Epithelial cell of prostate (primary cell): Measurements from ENCODE around the gene ITSN1.
A peak's percentile ranks its signal among the peaks of the same experiment; 100 is the strongest.

Source experiments
- DNase-seq: peaks from one replicate; pipeline ENCODE4 v3.0.0-alpha.2; 2011; ENCODE audit warnings: low read depth, low spot score
- H3K27ac ChIP-seq: fragments of 450-650 bp; 2 replicates; pipeline ENCODE4 v1.5.1; 2017; ENCODE audit warnings: mild to moderate bottlenecking

Gene ITSN1

DNA sequence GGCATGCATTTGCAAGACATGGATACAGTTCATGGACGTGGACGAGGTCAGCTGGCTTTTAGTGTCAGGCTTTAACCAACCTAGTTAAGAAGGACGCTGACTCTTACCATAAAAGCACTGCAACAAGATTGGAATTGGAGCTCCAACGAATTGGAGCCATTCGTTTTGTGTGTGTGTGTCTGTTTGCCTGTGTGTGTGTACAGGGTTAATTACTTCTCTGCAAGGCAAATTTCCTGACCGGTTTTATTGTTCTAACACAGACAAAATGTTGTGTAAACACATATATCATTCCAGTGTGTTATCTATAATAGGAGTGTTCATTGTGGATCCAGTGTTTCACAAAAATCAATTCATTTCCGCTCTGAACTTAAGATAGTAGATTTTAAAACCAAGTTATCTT, 7.9 kb downstream of the ITSN1 start:
- DNase-seq, result no peak
- no peak overlapping the region for H3K27ac ChIP-seq

- H3K27ac ChIP-seq, result no peak overlapping the region
- DNase-seq, result no peak
Measured at GRCh38 chr21:33650929-33651509, 8.7 kb downstream of the ITSN1 start.

DNA sequence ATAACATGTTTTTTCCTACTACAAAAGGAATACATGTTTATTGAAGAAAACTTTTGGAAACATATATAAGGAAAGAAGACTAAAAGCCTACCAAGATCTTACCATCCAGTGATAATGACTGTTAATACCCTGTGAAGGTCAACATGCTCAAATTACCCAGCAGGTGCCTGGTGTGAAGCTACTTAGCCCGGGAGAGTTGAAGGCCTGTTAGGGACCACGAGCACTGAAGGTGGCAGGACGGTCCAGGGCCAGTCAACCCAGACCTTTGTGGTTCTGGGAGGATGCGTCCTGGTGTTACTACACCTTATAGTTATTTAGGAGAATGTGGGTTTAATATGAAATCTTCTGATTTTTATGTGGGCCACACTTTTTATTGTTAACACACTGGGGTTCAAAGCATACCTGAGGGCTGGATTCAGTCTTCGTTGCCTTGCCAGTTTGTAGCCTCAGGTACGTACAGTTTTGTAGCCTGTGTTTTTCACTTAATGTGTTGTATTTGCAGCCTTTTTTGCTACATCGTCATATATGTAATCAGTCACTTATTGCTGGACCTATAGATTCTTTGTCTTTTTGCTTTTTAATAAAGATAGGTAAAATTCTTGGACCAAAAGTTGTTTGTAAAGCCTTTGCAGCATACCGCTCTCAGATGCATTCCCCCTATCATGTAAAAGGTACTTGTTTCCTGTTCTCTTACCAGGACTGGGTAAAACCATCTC, 9.8 kb downstream of the ITSN1 start:
- DNase-seq, result no peak
- H3K27ac ChIP-seq, result no peak overlapping the region

GRCh38 chr21:33654412-33654811, 12.1 kb downstream of the ITSN1 start:
- DNase-seq, result no peak
- peak overlapping the region; percentile 89 for H3K27ac ChIP-seq

DNA sequence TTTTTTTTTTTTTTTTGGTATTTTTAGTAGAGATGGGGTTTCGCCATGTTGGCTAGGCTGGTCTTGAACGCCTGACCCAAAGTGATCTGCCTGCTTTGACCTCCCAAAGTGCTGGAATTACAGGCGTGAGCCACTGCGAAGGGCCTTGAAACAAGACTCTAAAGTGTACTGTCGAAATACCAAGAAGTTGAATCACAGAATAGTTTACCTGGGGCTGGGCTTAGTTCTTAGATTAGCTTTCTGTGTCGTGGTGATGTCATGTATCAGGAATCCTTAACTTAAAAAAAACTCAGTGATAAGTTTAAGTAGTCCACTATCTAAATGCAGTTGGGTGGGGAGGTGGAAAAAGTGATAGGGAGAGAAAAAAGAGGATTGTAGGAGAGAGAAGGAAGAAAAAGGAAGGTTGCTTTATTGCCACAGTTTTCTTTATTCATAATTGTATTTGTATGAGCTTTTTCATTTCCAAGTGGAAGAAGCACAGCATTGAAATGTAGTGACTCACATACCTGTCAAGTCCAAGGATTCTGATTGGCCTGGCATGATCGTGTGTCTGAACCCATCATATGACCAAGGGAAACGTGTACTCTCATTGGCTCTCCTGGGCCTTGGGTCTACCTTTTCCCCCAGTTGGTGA, 13.4 kb downstream of the ITSN1 start:
- peak; percentile 79 for DNase-seq
- peak overlapping the region; percentile 89 for H3K27ac ChIP-seq

- DNase-seq, result no peak
- peak overlapping the region; percentile 89 for H3K27ac ChIP-seq
Measured at GRCh38 chr21:33657124-33657820, 15.0 kb downstream of the ITSN1 start.

- no peak for DNase-seq
- H3K27ac ChIP-seq, result no peak overlapping the region
Measured at GRCh38 chr21:33658919-33659567, 16.7 kb downstream of the ITSN1 start.

DNA sequence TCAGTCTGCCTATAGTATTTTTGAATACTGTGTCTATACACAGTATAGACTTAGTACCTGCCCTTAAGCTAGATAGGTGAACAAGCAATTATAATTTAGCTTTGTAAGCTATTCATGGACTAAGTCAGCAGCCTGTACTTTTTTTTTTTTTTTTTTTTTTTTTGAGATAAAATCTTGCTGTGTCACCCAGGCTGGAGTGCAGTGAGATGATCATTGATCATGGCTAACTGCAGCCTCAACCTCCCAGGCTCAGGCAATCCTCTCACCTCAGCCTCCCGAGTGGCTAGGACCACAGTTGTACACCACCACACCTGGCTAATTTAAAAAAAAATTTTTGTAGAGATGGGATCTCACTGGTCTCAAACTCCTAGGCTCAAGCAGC, 17.3 kb downstream of the ITSN1 start:
- no peak for DNase-seq
- H3K27ac ChIP-seq, result no peak overlapping the region

- H3K27ac ChIP-seq, result peak overlapping the region; percentile 36
- DNase-seq, result no peak
Measured at GRCh38 chr21:33660406-33660805, 18.1 kb downstream of the ITSN1 start.

DNA sequence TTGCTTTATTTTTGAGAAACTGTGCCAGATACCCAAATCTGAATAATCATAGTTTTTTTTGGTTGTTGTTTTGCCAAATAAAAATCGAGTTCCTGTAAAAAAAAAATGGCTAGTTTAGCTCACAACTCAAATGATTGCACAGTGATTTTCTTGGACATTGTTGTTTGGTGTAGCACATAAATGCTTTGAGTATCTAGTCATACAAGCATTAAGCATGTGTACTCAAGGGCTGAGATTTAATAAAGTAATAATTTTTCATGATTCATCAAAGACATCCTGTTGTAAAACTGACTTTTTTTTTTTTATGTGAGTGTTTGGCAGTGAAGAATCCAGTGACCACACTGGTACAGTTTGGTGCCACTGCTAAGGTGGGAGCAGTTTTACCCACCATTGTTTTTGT, 18.8 kb downstream of the ITSN1 start:
- DNase-seq, result peak; percentile 43
- H3K27ac ChIP-seq, result peak overlapping the region; percentile 36

DNA sequence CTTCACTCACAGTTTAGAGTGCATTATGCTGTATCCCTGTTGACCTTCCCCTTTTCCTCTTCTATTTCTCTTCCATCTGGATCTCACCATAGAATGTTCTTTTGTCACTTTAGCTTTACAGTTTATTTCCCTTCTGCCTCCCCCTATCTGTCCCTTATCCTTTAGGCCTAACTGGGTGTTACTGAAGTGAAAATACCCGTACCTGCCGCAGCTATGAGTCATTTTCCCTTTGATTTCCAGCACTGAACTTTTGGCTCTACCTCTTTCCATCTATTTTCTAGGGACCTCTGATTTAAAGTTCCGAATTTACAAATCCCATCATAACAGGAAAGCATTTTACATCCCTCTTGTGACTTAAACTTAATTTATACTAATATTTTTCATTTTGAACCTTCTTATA, 19.7 kb downstream of the ITSN1 start:
- DNase-seq, result no peak
- H3K27ac ChIP-seq, result peak overlapping the region; percentile 36

GRCh38 chr21:33663241-33663640, 20.9 kb downstream of the ITSN1 start:
- DNase-seq, result no peak
- no peak overlapping the region for H3K27ac ChIP-seq

DNA sequence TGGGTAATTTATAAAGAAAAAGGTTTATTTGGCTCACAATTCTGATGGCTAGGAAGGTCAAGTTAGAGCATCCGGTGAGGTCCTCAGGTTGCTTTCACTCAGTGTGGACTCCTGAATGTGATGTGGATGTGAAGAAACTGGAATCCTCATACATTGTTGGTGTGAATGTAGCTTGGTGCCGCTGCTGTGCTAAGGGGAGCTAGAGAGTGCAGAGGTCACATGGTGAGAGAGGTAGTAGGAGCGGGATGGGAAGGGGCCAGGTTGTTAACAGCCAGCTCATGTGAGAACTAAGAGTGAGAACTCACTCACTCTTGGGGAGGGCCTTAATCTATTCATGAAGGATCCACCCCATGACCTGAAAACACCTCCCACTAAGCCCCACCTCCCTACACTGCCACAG, 21.8 kb downstream of the ITSN1 start:
- H3K27ac ChIP-seq, result no peak overlapping the region
- DNase-seq, result no peak

- no peak overlapping the region for H3K27ac ChIP-seq
- no peak for DNase-seq
Measured at GRCh38 chr21:33666153-33666552, 23.9 kb downstream of the ITSN1 start.

DNA sequence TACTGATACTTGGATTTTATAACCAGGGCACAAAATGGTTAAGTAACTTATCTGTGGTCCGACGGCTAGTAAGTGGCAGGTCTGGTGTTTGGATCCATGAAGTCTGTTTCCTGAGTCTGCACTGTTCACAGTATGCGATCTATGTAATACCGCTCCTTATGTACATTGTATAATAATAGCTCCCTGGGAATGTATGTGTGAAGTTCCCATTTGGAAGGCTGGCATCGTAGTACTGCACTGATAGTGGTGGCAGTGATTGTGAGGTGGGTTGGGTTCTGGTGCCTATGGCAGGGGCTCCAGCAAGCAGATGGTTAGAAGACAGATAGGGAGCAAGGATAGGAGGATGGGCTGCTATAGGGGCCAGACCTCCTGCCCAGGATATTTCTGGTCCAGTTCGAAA, 25.3 kb downstream of the ITSN1 start:
- no peak for DNase-seq
- no peak overlapping the region for H3K27ac ChIP-seq

DNA sequence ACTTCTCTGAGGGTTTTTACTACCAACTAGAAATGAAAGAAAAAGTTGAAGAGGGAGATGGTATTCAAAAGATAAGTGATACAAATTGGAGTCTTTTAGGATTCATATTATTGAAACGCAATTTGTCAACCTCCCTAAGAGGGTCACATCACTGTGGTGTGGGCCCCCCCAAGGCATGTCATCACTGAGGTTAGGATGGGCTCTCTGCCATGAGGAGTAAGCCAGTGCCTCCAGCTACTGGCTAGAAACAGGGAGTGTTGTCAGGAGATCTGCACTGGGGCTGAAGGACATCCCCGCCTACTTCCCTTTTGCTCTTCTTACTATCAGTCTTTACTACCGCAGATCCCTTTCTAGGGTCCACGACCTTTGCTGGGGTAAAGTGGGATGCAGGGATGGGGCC, 25.9 kb downstream of the ITSN1 start:
- no peak overlapping the region for H3K27ac ChIP-seq

DNA sequence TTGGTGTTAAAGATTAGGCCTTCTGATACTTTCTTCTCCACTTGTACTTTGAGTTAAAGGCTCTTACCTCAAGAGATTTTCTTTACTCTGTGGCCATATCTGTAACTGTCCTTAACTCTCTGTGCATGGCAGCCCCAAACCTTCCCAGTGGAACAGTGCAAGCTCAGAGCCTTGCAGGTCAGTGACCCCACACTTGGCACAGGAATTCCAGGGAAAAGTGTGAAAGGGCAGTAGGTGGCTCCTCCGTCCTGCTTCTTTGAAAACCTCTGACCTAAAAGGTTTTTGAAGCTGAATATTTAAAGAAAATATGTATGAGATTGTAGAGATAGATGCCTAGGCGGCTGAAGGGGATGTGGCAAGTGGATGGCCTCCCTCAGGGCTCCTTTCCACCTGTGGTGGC, 26.3 kb downstream of the ITSN1 start:
- no peak overlapping the region for H3K27ac ChIP-seq
- DNase-seq, result no peak

More for the DNA sequence above, 25.9 kb downstream of the ITSN1 start:
- no peak for DNase-seq

GRCh38 chr21:33670076-33670978, 28.0 kb downstream of the ITSN1 start:
- no peak for DNase-seq
- H3K27ac ChIP-seq, result no peak overlapping the region

GRCh38 chr21:33673473-33673872, 31.2 kb downstream of the ITSN1 start:
- no peak overlapping the region for H3K27ac ChIP-seq
- DNase-seq, result no peak

DNA sequence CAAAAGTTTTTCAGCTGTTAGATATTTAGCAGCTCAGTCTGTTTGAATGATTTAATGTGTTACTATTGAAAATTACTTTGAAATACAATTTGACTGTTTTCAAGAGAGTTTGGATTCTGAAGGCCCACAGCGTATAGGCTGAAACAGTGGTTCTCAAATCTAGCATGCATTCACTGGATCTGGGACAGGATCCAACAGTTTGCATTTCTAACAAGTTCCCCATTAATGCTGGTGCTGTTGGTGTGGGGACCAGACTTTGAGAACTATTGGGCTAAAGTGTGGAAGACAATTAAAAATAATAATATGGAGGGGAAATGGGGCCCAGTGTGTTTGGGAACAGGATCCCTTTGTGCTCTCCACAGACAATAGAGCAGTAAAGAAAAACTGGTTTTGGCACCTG, 31.9 kb downstream of the ITSN1 start:
- no peak for DNase-seq
- no peak overlapping the region for H3K27ac ChIP-seq
